ENCODE data around the gene HOXA3.
A peak's percentile ranks its signal among the peaks of the same experiment; 100 is the strongest.

HOXA3 gene

GRCh38 chr7:27131390-27131819 lies 21.0 kb downstream of the HOXA3 start:
- DNase-seq (ENCODE audit: low read depth in 4 of 4, low spot score in 1 of 4) = no peak

GRCh38 chr7:27130540-27131389 lies 21.6 kb downstream of the HOXA3 start, which contains the start of gene HOXA4:
HOXA4 (minus strand) TSS chr7:27130757; CDS start chr7:27130733, 24 bp downstream.
- peak; percentile 50 to 56 (median 54) for DNase-seq (ENCODE audit: low read depth in 4 of 4, low spot score in 1 of 4)

- DNase-seq (ENCODE audit: low read depth in 4 of 4, low spot score in 1 of 4) = no peak
Measured at GRCh38 chr7:27129729-27130539, 22.4 kb downstream of the HOXA3 start.

- DNase-seq (ENCODE audit: low read depth in 4 of 4, low spot score in 1 of 4) = no peak
Measured at GRCh38 chr7:27128776-27129728, 23.3 kb downstream of the HOXA3 start.

GRCh38 chr7:27128034-27128433 lies 24.3 kb downstream of the HOXA3 start:
- DNase-seq (ENCODE audit: low read depth in 4 of 4, low spot score in 1 of 4) = no peak

GRCh38 chr7:27126596-27127327 lies 25.6 kb downstream of the HOXA3 start:
- DNase-seq (ENCODE audit: low read depth in 4 of 4, low spot score in 1 of 4) = no peak

- no peak for DNase-seq (ENCODE audit: low read depth in 4 of 4, low spot score in 1 of 4)
Measured at GRCh38 chr7:27125986-27126394, 26.4 kb downstream of the HOXA3 start.

GRCh38 chr7:27124902-27125689 lies 27.3 kb downstream of the HOXA3 start:
- no peak for DNase-seq (ENCODE audit: low read depth in 4 of 4, low spot score in 1 of 4)

GRCh38 chr7:27124096-27124901 lies 28.1 kb downstream of the HOXA3 start:
- no peak for DNase-seq (ENCODE audit: low read depth in 4 of 4, low spot score in 1 of 4)

- no peak for DNase-seq (ENCODE audit: low read depth in 4 of 4, low spot score in 1 of 4)
Measured at GRCh38 chr7:27123477-27124053, 28.8 kb downstream of the HOXA3 start.

- DNase-seq (ENCODE audit: low read depth in 4 of 4, low spot score in 1 of 4) = no peak
Measured at GRCh38 chr7:27123007-27123476, 29.3 kb downstream of the HOXA3 start.

GRCh38 chr7:27122077-27122910 lies 30.1 kb downstream of the HOXA3 start:
- no peak for DNase-seq (ENCODE audit: low read depth in 4 of 4, low spot score in 1 of 4)

- DNase-seq (ENCODE audit: low read depth in 4 of 4, low spot score in 1 of 4) = no peak
Measured at GRCh38 chr7:27121684-27122076, 30.7 kb downstream of the HOXA3 start.

GRCh38 chr7:27119412-27119911 lies 32.9 kb downstream of the HOXA3 start:
- DNase-seq (ENCODE audit: low read depth in 4 of 4, low spot score in 1 of 4) = no peak

GRCh38 chr7:27118580-27118979 lies 33.8 kb downstream of the HOXA3 start:
- no peak for DNase-seq (ENCODE audit: low read depth in 4 of 4, low spot score in 1 of 4)

- DNase-seq (ENCODE audit: low read depth in 4 of 4, low spot score in 1 of 4) = no peak
Measured at GRCh38 chr7:27117887-27118491, 34.4 kb downstream of the HOXA3 start.
